Stimulated activated CD8-positive, alpha-beta memory T cell treated with anti-CD3 and anti-CD28 coated beads, Interleukin-12 subunit alpha, Interleukin-12 subunit beta, amount 100 ng/mL, for 4 hours (primary cell): ENCODE data around the gene PDE9A.
"Not testable (repeated sequence)": the region's sequence is repeated elsewhere in the genome, so short reads cannot be mapped to it uniquely, and the experiment has no call there.

ENCODE experiments used
- DNase-seq: peaks from one replicate; pipeline ENCODE4 v3.0.0-alpha.2; 2020; ENCODE audit warnings: low read depth

The PDE9A gene

GRCh38 chr21:42798106-42798505, 144.7 kb downstream of the PDE9A start:
- DNase-seq = no peak

- DNase-seq = no peak
These were observed 146.1 kb downstream of the PDE9A start for GRCh38 chr21:42799516-42799915.

GRCh38 chr21:42799948-42800347, 146.5 kb downstream of the PDE9A start:
- no peak for DNase-seq

DNA sequence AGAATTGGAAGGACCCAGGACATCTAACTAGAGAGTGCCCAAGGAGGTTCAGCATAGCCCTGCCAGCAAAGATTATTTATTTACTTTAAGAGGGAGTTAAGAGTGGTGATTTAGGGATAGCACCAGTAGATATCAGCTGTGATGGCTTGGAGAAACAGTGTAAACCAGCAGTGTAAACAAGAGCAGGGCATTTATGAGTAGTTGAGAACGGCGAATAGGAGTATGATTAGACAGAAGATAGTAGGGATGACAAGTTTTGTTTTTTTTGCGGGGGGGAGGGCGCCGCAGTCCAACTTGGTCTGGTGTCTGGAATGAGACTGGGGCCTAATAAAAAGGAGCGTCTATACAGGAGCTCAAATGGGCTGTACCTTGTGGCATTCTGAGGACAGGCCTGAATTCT, 148.2 kb downstream of the PDE9A start:
- not testable (repeated sequence) for DNase-seq

- no peak for DNase-seq
These were observed 153.2 kb downstream of the PDE9A start for GRCh38 chr21:42806509-42807140.

GRCh38 chr21:42807293-42807895, 154.0 kb downstream of the PDE9A start:
- not testable (repeated sequence) for DNase-seq

DNA sequence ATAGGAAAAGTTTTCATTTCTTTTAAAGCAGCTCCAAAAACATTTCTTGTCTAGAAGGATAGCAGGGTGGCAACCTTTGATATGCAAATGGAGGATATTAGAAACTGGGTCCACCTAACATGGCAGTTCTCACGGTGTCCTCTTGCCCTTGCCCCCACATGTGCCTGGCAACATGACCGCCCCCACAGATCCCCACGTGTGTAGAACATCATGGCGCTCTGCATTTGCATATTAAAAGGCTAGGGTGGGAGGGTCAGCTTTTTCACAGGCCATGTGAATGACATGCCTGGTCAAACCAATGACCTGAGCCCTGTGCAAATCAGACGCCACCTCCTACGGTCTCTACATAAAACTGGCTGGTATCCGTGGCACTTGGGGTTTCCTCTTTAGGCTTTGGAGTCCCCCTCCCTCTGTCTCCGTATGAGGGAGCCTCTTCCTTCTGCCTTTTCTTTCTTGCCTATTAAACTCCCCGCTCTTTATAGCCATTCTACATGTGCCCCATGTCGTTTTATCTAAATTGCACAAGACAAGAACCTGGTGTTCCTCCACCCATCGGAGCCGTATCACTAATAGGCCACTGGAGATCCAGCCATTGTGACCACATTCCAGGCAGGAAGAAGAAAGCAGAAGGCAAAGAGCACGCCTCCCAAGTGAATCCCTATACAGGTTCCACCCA, 154.7 kb downstream of the PDE9A start:
- DNase-seq = no peak

DNA sequence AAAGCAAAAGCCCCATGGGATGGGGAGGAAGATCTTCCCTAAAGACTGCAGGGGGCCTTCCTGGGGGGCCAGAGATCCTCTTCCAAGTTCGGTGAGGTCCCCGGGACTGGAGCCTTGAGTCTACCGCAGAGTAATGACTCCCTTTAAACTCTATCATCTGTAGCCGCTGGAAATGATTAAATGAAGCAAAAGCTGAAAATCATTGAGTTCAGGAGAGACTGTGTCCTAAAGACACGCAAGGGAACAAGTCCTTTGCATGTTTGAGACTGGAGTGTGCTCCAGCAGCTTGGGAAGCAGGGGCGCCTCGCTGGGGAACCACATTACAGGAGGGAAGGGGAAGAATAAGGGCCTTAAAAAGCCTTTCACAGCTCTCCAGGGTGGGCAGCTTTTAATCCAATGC, 155.8 kb downstream of the PDE9A start:
- DNase-seq = no peak

GRCh38 chr21:42809577-42810475, 156.4 kb downstream of the PDE9A start:
- no peak for DNase-seq

DNA sequence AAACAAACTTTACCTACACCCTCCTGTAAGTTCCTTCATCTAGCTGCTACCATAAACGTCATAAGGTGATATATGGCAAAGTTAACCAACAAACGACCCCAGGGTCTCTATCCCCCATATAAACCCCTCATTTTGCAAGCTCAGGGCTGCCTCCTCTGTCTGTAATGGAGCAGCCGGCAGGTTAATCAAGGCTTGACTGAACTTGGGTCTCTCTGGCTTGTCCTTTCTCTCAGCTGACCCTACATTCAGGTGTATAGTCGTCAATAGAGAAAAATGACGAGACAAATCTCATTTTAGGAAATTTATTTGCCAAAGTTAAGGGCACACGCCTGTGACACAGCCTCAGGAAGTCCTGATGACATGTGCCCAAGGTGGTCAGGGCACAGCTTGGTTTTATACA, 158.5 kb downstream of the PDE9A start:
- DNase-seq = no peak

DNA sequence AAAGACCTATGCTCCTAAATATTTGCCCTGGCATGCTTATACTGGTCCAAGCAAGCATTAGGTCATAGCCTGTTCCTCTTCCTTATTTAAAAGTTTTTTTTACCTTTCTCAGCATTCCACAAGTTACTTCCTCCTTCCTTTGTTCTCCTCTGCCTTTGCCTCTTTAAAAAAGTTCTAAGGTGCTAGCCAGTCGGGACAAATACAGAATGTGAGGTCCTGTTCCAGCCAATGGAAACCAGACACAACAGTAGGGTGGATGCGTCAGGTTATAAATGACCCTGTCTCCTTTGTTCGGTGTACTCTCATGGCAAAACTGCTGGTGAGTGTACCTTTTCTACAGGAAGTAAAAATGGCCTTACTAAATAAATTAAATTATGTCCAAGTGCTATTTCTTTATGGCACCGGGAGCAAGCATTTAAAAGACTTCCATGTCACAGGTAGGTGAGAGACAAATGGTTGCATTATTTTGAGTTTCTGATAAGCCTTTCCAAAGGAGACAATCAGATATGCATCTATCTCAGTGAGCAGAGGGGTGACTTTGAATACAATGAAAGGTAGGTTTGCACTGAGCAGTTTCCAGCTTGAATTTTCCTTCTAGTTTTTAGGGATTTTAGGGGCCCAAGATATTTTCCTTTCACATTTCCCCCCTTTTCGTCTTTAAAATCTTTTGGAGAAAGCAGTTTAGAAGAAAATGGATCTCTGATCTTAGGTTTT, 159.3 kb downstream of the PDE9A start:
- DNase-seq = not testable (repeated sequence)

DNA sequence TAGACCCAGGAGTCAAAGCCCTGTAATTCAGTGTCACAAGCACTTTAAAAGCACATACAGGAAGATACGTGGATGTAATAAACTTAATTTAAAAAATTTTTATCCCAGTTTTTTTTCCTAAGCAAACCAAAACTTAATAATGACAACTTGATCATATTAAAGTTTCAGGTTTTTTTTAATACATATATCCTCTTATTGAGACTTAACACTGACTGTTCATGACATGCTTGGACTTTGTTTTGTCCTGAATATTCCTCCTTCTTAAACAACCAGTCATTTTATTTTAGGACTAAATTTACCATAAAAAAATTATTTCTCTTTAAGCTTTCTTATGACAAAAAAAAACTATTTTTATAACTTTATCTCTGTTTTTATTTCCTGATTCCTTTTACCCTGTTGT, 161.8 kb downstream of the PDE9A start:
- DNase-seq = no peak

- DNase-seq = peak; percentile 32
These were observed 164.9 kb downstream of the PDE9A start for GRCh38 chr21:42818328-42818749.

DNA sequence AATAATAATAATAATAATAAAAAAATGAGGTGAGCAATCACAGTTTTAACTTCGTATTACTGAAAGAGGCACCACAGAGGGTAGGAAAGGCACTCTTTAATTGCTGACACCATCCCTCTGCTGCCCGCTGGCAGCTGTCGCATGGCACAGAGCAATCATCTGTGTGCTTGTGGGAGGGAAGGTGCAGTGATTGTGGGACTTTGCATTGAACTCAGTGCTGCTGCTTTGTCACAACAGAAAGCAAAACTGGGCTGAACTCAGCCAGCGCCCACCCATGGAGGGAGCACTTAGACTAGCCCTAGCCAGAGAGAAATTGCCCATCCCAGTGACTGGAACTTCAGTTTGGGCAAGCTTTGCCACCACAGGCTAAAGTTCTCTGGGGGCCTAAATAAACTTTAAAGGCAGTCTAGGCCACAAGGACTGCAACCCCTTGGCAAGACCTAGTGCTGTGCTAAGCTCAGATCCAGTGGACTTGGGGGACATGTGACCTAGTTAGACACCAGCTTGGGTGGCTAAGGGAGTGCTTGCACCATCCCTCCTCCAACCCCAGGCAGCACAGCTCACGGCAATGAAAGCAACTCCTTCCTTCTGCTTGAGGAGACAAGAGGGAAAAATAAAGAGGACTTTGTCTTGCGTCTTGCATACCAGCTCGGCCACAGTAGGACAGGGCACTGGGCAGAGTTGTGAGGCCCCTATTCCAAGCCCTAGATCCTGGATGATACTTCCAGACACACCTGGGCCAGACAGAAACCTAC, 166.6 kb downstream of the PDE9A start:
- DNase-seq = no peak

DNA sequence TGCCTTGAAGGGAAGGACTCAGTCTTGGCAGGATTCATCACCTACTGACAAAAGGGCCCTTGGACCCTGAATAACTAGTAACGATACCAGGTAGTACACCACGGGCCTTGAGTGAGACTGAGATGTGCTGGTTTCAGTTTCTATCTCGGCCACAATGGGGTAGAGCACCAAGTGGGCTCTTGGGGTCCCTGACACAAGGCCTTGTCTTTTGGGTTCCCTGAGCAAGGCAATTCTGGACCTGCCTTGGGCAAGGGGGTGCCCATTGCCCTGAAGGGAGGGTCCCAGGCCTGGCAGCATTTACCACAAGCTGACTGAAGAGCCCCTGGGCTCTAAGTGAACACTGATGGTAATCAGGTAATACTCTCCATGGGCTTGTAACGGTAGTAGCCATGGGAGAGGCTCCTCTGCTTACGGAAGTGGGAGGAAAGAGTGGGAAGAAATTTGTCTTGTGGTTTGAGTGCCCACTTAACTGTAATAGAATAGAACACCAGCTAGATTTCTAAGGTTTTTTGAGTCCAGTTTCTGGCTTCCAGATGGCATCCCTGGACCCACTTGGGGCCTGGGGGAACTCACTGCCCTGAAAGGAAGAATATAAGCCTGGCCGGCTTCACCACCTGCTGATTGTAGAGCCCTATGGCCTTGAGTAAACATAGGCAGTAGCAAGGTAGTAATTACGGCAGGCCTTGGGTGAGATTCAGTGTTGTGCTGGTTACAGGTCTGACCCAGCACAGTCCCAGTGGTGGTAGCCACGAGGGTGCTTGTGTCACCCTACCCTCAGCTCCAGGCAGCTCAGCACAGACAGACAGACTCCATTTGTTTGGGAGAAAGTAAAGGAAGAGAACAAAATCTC, 167.4 kb downstream of the PDE9A start:
- no peak for DNase-seq
